K562 (cell line): ENCODE measurements around the gene SHFL. TPM values are rescaled to one million over a fixed set of nuclear protein-coding genes. Genes with fewer than 3 reads are reported as not detected.

Experiments used
- BDP1 ChIP-seq: IDR thresholded peaks from 3 replicates; pipeline ENCODE4 v1.6.1; 2011; ENCODE audit not compliant: insufficient read length, insufficient read depth
- CBFA2T3 ChIP-seq: fragments of 450-650 bp; IDR thresholded peaks from 2 replicates; pipeline ENCODE4 v1.6.1; 2017
- CBX5 ChIP-seq: IDR thresholded peaks from 2 replicates; pipeline ENCODE4 v1.6.1; 2014; ENCODE audit warnings: low read depth, borderline replicate concordance
- DIDO1 ChIP-seq: fragments of 450-650 bp; IDR thresholded peaks from 2 replicates; pipeline ENCODE4 v1.6.1; 2016; ENCODE audit warnings: low read depth, missing biosample characterization, missing genetic modification characterization
- ELF1 ChIP-seq: fragments of 200-800 bp; sonication (Bioruptor generic); IDR thresholded peaks from 2 replicates; pipeline ENCODE4 v1.6.1; 2016; ENCODE audit warnings: missing genetic modification characterization, missing compliant biosample characterization
- FOXJ2 ChIP-seq: fragments of 200-800 bp; sonication (Bioruptor generic); IDR thresholded peaks from 2 replicates; pipeline ENCODE4 v1.6.1; 2016; ENCODE audit warnings: missing genetic modification characterization, missing compliant biosample characterization
- HDAC1 ChIP-seq, 2 experiments: fragments of 450-650 bp; IDR thresholded peaks; 2 replicates each; pipeline ENCODE4 v1.6.1; 2016 to 2017; ENCODE audit warnings: inconsistent platforms in 1 of 2, mild to moderate bottlenecking in 1 of 2, moderate library complexity in 1 of 2
- HLTF ChIP-seq: fragments of 450-650 bp; IDR thresholded peaks from 2 replicates; pipeline ENCODE4 v1.6.1; 2016
- KDM4B ChIP-seq, 2 experiments: fragments of 450-650 bp in 1 of 2; sonication (generic) in 1 of 2; IDR thresholded peaks; 2 replicates each; pipeline ENCODE4 v1.6.1; 2016 to 2017; ENCODE audit warnings: borderline replicate concordance in 2 of 2, antibody characterized with exemption in 1 of 2, low read depth in 1 of 2, mild to moderate bottlenecking in 1 of 2
- LCOR ChIP-seq: sonication (generic); formaldehyde crosslinking; IDR thresholded peaks from 2 replicates; pipeline ENCODE4 v1.8.0; 2022; ENCODE audit warnings: mild to moderate bottlenecking, missing genetic modification reagents
- MCM5 ChIP-seq: fragments of 450-650 bp; IDR thresholded peaks from 2 replicates; pipeline ENCODE4 v1.6.1; 2016; ENCODE audit warnings: low read depth
- NCOA4 ChIP-seq: fragments of 450-650 bp; IDR thresholded peaks from 2 replicates; pipeline ENCODE4 v1.6.1; 2018; ENCODE audit warnings: mild to moderate bottlenecking; ENCODE audit not compliant: partially characterized antibody
- NFXL1 ChIP-seq: fragments of 450-650 bp; formaldehyde crosslinking; IDR thresholded peaks from 2 replicates; pipeline ENCODE4 v1.4.0; 2021; ENCODE audit warnings: mild to moderate bottlenecking
- PRPF4 ChIP-seq: fragments of 200-400 bp; formaldehyde crosslinking; IDR thresholded peaks from one replicate; pipeline ENCODE4 v1.6.1; 2017; ENCODE audit warnings: low read length, low read depth, mild to moderate bottlenecking; ENCODE audit not compliant: insufficient read depth, poor library complexity, severe bottlenecking
- RBM22 ChIP-seq: fragments of 200-400 bp; formaldehyde crosslinking; IDR thresholded peaks from 2 replicates; pipeline ENCODE4 v1.6.1; 2018; ENCODE audit warnings: low read length, low read depth; ENCODE audit not compliant: poor library complexity, severe bottlenecking
- SAP30 ChIP-seq: fragments of 200-600 bp; sonication (generic); IDR thresholded peaks from 2 replicates; pipeline ENCODE4 v1.6.1; 2012; ENCODE audit warnings: borderline replicate concordance, low read depth, mild to moderate bottlenecking, moderate library complexity, low read length, control low read depth, inconsistent platforms; ENCODE audit not compliant: insufficient read depth, poor library complexity, severe bottlenecking
- SIRT6 ChIP-seq: IDR thresholded peaks from one replicate; pipeline ENCODE4 v1.6.1; 2012; ENCODE audit warnings: low read depth, mild to moderate bottlenecking, control low read depth, inconsistent platforms, low read length, moderate library complexity
- SREBF1 ChIP-seq: fragments of 150-350 bp; IDR thresholded peaks from 2 replicates; pipeline ENCODE4 v1.6.1; 2014; ENCODE audit warnings: antibody characterized with exemption, low read depth, low read length, borderline replicate concordance
- TAF15 ChIP-seq: fragments of 200-400 bp; formaldehyde crosslinking; IDR thresholded peaks from 2 replicates; pipeline ENCODE4 v1.6.1; 2017; ENCODE audit warnings: mild to moderate bottlenecking, low read depth, low read length, moderate library complexity
- TEAD4 ChIP-seq, 2 experiments: sonication (generic) in 1 of 2; formaldehyde crosslinking in 1 of 2; IDR thresholded peaks; 2 replicates each; pipeline versions ENCODE4 v1.6.1 to v1.8.0; 2012 to 2022; ENCODE audit warnings: borderline replicate concordance in 1 of 2, inconsistent platforms in 1 of 2, low read length in 1 of 2, mild to moderate bottlenecking in 1 of 2, missing genetic modification reagents in 1 of 2
- ZKSCAN1 ChIP-seq: fragments of 150-350 bp; IDR thresholded peaks from 2 replicates; pipeline ENCODE4 v1.6.1; 2016; ENCODE audit warnings: low read depth, low read length
- ZNF124 ChIP-seq: sonication (generic); formaldehyde crosslinking; IDR thresholded peaks from 2 replicates; pipeline ENCODE4 v1.8.1; 2022; ENCODE audit warnings: missing genetic modification reagents
- ZNF134 ChIP-seq: fragments of 250-450 bp; sonication (Bioruptor Pico); conservative IDR thresholded peaks from 2 replicates; pipeline ENCODE4 v1.4.0; 2020
- ZNF140 ChIP-seq: fragments of 250-450 bp; sonication (Bioruptor Pico); IDR thresholded peaks from 2 replicates; pipeline ENCODE4 v1.8.0; 2021; ENCODE audit warnings: moderate library complexity, mild to moderate bottlenecking, inconsistent platforms
- ZNF444 ChIP-seq: fragments of 250-450 bp; sonication (Bioruptor Pico); IDR thresholded peaks from 2 replicates; pipeline ENCODE4 v1.4.0; 2020; ENCODE audit warnings: mild to moderate bottlenecking, moderate library complexity
- ZNF695 ChIP-seq: fragments of 450-650 bp; formaldehyde crosslinking; IDR thresholded peaks from 2 replicates; pipeline ENCODE4 v1.4.0; 2020; ENCODE audit warnings: mild to moderate bottlenecking, moderate library complexity
- polyA plus RNA-seq, 8 experiments: library from polyadenylated mRNA; depleted of rRNA in 4 of 8; stranded (reverse) in 5 of 8; unstranded in 3 of 8; fragments of >200 nt; fragmentation: Nextera tagmentation in 2 of 8; fragmentation: Illumina TruSeq in 1 of 8; extraction: Ambion mirVana in 2 of 8; extraction: Trizol in 1 of 8; gene quantifications; 2 replicates each; pipeline versions ENCODE4 v1.2.1 to v1.2.3, GENCODE V29; 2011 to 2014; ENCODE audit warnings: inconsistent platforms in 1 of 8, missing spikeins in 1 of 8
- total RNA-seq, 7 experiments: library from RNA; depleted of rRNA in 6 of 7; stranded (reverse); fragments of >200 nt in 6 of 7; fragmentation: Illumina TruSeq in 2 of 7; extraction: Trizol in 2 of 7; gene quantifications; 2 replicates each; pipeline versions ENCODE4 v1.2.1 to v1.2.3, GENCODE V29; 2011 to 2021; ENCODE audit warnings: low replicate concordance in 1 of 7
- TF ChIP-seq, protein P1 (sequence below), 2 experiments: fragments of 450-650 bp in 1 of 2; IDR thresholded peaks; 2 replicates each; pipeline ENCODE4 v1.6.1; 2011 to 2017; ENCODE audit warnings: low read depth in 2 of 2, antibody characterized with exemption in 1 of 2, borderline replicate concordance in 1 of 2, low read length in 1 of 2, mild to moderate bottlenecking in 1 of 2, mixed read lengths in 1 of 2; ENCODE audit not compliant: control insufficient read depth in 1 of 2

SHFL gene
- total and polyA plus RNA-seq, 9 of the 15 experiments (the other 6 are each of a cell fraction or from before 2014, with no cell fraction given), result 1.5 to 25.7 (median 13.0) TPM

DNA sequence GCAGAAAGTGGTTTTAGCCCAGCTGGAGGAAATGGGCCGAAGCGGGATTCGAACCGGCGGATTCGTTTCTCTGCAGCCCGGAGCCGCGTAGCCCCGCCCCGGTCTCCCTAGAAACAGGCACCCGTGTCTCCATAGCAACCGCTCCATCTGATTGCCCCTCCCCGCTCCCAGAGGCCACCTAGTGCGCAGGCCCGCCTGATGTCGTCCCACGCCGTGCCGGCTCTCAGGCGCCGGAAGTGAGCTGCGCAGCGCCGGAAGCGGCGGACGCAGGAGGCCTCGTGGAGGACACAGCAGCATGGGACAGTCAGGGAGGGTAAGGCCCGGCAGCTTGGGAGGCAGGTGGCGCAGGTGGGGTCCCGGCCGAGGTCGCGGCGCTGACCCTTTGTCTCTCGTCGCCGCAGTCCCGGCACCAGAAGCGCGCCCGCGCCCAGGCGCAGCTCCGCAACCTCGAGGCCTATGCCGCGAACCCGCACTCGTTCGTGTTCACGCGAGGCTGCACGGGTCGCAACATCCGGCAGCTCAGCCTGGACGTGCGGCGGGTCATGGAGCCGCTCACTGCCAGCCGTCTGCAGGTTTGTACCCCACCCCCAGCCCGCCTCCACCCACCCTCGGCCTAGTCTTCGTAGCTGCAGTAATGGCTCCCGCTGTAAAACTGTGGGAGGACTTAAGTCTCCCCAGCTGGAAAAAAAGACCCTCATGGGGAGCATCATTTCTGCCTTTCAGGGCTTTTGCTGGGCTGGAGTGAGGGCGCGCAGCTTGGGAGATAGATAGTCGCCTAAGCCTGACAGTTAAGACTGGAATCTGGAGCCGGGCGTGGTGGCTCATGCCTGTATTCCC is 20.2 kb downstream of the SHFL start, which contains the start of gene PPAN (continued):
- TF ChIP-seq, protein P1, sequence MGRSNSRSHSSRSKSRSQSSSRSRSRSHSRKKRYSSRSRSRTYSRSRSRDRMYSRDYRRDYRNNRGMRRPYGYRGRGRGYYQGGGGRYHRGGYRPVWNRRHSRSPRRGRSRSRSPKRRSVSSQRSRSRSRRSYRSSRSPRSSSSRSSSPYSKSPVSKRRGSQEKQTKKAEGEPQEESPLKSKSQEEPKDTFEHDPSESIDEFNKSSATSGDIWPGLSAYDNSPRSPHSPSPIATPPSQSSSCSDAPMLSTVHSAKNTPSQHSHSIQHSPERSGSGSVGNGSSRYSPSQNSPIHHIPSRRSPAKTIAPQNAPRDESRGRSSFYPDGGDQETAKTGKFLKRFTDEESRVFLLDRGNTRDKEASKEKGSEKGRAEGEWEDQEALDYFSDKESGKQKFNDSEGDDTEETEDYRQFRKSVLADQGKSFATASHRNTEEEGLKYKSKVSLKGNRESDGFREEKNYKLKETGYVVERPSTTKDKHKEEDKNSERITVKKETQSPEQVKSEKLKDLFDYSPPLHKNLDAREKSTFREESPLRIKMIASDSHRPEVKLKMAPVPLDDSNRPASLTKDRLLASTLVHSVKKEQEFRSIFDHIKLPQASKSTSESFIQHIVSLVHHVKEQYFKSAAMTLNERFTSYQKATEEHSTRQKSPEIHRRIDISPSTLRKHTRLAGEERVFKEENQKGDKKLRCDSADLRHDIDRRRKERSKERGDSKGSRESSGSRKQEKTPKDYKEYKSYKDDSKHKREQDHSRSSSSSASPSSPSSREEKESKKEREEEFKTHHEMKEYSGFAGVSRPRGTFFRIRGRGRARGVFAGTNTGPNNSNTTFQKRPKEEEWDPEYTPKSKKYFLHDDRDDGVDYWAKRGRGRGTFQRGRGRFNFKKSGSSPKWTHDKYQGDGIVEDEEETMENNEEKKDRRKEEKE (IDR thresholded peaks at IDR 0.05; ENCODE audit: borderline replicate concordance in 1 of 2, control insufficient read depth in 1 of 2, low read depth in 2 of 2, low read length in 1 of 2), result no peak
- no peak for TF ChIP-seq NFXL1 (CRISPR knock-in tag)
- no peak for TF ChIP-seq CBX5
- peak; percentile 77; the same call in 1 of the 2 replicates for TF ChIP-seq ZKSCAN1
- TF ChIP-seq CBFA2T3, result no peak
- TF ChIP-seq SAP30, result peak; percentile 98
- TF ChIP-seq BDP1, result no peak
- no peak for TF ChIP-seq TEAD4 (IDR thresholded peaks at IDR 0.05; ENCODE audit: low read length)
- TF ChIP-seq TEAD4 (CRISPR knock-in tag; IDR thresholded peaks at IDR 0.05; ENCODE audit: borderline replicate concordance), result no peak
- TF ChIP-seq ZNF695 (CRISPR knock-in tag), result no peak
- TF ChIP-seq ZNF140 (CRISPR knock-in tag), result no peak
- TF ChIP-seq ELF1, result peak; percentile 90
- TF ChIP-seq NCOA4, result no peak
- peak; percentile 79; the same call in 1 of the 2 replicates for TF ChIP-seq SREBF1
- no peak for TF ChIP-seq ZNF134
- TF ChIP-seq SIRT6, result no peak
- peak; percentile 84; the same call in 1 of the 2 replicates for TF ChIP-seq FOXJ2 (tag)
- TF ChIP-seq RBM22, result peak; percentile 100
- no peak for TF ChIP-seq TAF15
- TF ChIP-seq ZNF124, result no peak
- TF ChIP-seq KDM4B (IDR thresholded peaks at IDR 0.05; ENCODE audit: borderline replicate concordance in 2 of 2, low read depth in 1 of 2), result 0 out of 4 replicates have a peak, but pooled peaks of 1 of the 2 experiments have one; percentile 74
- no peak for TF ChIP-seq MCM5
- TF ChIP-seq HDAC1 (IDR thresholded peaks at IDR 0.05), result peak in 1 of 2 experiments; percentile 100; a peak in 3 of 4 replicates
- no peak; the same call in 1 of the 2 replicates for TF ChIP-seq LCOR (CRISPR knock-in tag)
- TF ChIP-seq DIDO1 (tag), result no peak
- TF ChIP-seq PRPF4, result peak; percentile 69
- TF ChIP-seq ZNF444 (CRISPR knock-in tag), result no peak
- no peak for TF ChIP-seq HLTF
